A673 (cell line): Measurements from ENCODE around the gene MDM2. TPM values are rescaled to one million over a fixed set of nuclear protein-coding genes. Genes with fewer than 3 reads are reported as not detected.

ENCODE experiments used
- BruUV-seq: library from RNA; stranded (reverse); fragments of 400-500 nt; replicated peaks from 2 replicates; lab custom pipeline; 2021; lab: Mats Ljungman, UMichigan
- CTCF ChIA-PET: fragments of 300-600 bp; sonication (Branson Sonifier 250); formaldehyde crosslinking; loops from one replicate; lab custom pipeline; 2022; ENCODE audit warnings: antibody characterized with exemption; lab: Charles Lee
- POLR2A ChIA-PET: fragments of 300-600 bp; sonication (Branson Sonifier 250); formaldehyde crosslinking; loops from one replicate; lab custom pipeline; 2022; ENCODE audit warnings: antibody characterized with exemption; ENCODE audit not compliant: low non-redundant PET; lab: Charles Lee
- DNase-seq: peaks from one replicate; pipeline ENCODE4 v3.0.0-alpha.2; 2015; ENCODE audit warnings: low spot score
- H3K27ac ChIP-seq: fragments of 200-600 bp; sonication (generic); 2 replicates; pipeline ENCODE4 v1.5.1; 2016; ENCODE audit warnings: mixed run types, low read depth, mild to moderate bottlenecking, mixed read lengths, antibody characterized with exemption, low read length; ENCODE audit not compliant: poor library complexity, severe bottlenecking
- H3K27me3 ChIP-seq: fragments of 200-600 bp; sonication (generic); replicated peaks from 2 replicates; pipeline ENCODE4 v1.6.1; 2017; ENCODE audit warnings: mixed run types, low read depth, mild to moderate bottlenecking, mixed read lengths, antibody characterized with exemption, low read length; ENCODE audit not compliant: insufficient read depth, poor library complexity
- H3K36me3 ChIP-seq: fragments of 200-600 bp; sonication (generic); 2 replicates; pipeline ENCODE4 v1.6.1; 2016; ENCODE audit warnings: mixed run types, mild to moderate bottlenecking, mixed read lengths, antibody characterized with exemption, low read length; ENCODE audit not compliant: insufficient read depth, poor library complexity, severe bottlenecking
- H3K4me1 ChIP-seq: fragments of 200-600 bp; sonication (generic); 2 replicates; pipeline ENCODE4 v1.6.1; 2017; ENCODE audit warnings: mixed run types, mild to moderate bottlenecking, mixed read lengths, antibody characterized with exemption, low read length; ENCODE audit not compliant: insufficient read depth, poor library complexity, severe bottlenecking
- H3K4me3 ChIP-seq: fragments of 200-600 bp; sonication (generic); 2 replicates; pipeline ENCODE4 v1.5.1; 2016; ENCODE audit warnings: low read depth, mixed run types, mild to moderate bottlenecking, mixed read lengths, low read length; ENCODE audit not compliant: poor library complexity, severe bottlenecking
- H3K9me3 ChIP-seq: fragments of 200-600 bp; sonication (generic); 2 replicates; pipeline ENCODE4 v1.6.1; 2016; ENCODE audit warnings: mixed run types, low read depth, mild to moderate bottlenecking, mixed read lengths, antibody characterized with exemption, low read length; ENCODE audit not compliant: poor library complexity, severe bottlenecking
- EZH2 ChIP-seq: fragments of 200-600 bp; sonication (generic); IDR thresholded peaks from 2 replicates; pipeline ENCODE4 v1.6.1; 2017; ENCODE audit warnings: borderline replicate concordance, low read depth, mild to moderate bottlenecking, mixed read lengths, antibody characterized with exemption, low read length; ENCODE audit not compliant: poor library complexity, severe bottlenecking
- intact Hi-C: fragments of 100-400 bp; cut with micrococcal nuclease; formaldehyde crosslinking; loops from one replicate; pipeline ENCODE4 v1.10.0; 2022; ENCODE audit not compliant: unreplicated experiment
- total RNA-seq: library from RNA; stranded (reverse); gene quantifications from 2 replicates; pipeline ENCODE4 v1.2.3, GENCODE V29; 2021
- TF ChIP-seq, protein P1 (sequence below): fragments of 300-800, 200-600 bp; sonication (generic); conservative IDR thresholded peaks from 2 replicates; pipeline ENCODE4 v1.5.1; 2017; ENCODE audit warnings: low read depth, mild to moderate bottlenecking, antibody characterized with exemption, low read length, moderate library complexity, mixed read lengths

The MDM2 gene
- total RNA-seq, 1 experiment from 2014 or later: 149 TPM

DNA sequence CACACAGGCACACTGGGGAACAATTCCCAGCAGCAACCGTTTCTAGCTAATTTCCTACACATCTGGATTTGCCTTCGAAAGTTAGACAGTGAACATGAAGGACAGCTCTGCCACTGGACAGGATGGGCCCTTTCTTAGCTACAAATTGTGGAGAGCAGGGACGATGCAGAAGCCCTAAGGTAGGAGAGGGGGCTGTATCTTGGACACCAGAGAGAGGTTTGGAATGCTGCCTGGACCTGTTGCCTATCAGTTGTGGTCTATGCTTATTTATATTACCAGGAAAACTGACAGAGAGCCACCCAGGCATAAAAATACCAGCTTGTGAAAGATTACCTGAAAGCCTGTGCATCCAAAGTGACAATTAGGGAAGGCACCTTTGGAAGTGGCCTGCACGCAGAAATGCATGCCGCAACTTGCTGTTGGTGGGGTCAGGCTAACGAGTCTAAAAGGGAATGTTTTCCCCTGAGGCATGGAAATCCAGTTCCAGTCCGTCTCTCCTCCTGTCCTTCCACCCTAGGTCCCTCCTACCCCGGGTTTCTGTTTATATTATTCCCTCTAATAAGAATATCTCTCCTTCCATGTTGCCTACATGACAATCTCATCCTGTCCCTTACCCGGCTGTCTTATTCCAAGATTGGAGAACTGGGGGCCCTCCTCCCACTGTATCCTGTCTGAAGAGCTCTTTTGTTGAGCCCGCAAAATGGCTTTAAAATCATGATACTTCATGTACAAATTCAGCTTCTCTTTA lies 60.2 kb downstream of the MDM2 start:
- ChIA-PET CTCF (no interaction called here), POLR2A (no interaction called here)
- Histone ChIP-seq H3K4me3 (no peak overlapping the region), H3K9me3 (no peaks in the 10 kb centered on the region), H3K27ac (no peak overlapping the region), H3K4me1 (no peaks in the 10 kb centered on the region), H3K27me3 (no peaks in the 10 kb centered on the region), H3K36me3 (no peaks in the 10 kb centered on the region)
- BruUV-seq: no TSS peak
- no peak for DNase-seq
- intact Hi-C loops: loop anchor here (5.0 kb wide), 1 partner anchor 284 kb away; no protein-coding TSS in a partner anchor
- TF ChIP-seq, protein P1, sequence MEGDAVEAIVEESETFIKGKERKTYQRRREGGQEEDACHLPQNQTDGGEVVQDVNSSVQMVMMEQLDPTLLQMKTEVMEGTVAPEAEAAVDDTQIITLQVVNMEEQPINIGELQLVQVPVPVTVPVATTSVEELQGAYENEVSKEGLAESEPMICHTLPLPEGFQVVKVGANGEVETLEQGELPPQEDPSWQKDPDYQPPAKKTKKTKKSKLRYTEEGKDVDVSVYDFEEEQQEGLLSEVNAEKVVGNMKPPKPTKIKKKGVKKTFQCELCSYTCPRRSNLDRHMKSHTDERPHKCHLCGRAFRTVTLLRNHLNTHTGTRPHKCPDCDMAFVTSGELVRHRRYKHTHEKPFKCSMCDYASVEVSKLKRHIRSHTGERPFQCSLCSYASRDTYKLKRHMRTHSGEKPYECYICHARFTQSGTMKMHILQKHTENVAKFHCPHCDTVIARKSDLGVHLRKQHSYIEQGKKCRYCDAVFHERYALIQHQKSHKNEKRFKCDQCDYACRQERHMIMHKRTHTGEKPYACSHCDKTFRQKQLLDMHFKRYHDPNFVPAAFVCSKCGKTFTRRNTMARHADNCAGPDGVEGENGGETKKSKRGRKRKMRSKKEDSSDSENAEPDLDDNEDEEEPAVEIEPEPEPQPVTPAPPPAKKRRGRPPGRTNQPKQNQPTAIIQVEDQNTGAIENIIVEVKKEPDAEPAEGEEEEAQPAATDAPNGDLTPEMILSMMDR: no peak
- TF ChIP-seq EZH2: no peak

DNA sequence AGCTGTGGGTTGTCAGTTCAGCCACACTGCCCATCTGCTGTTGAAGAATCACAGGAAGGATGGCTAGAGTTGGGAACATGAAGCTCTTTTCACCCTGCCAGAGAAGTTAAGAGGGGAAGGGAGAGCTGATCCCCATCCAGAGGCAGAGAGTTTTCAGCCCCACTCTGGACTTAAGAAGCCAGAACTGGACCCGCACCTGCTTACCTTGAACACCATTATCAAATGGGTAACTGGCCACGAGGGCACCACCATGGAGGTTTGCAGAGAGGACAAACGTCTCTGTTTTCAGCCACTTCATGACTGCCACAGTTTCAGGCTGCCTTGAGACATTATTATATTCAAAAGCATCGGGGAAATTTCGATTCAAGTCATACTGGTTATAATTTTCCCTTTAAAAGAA lies 62.0 kb downstream of the MDM2 start:
- ChIA-PET CTCF (no interaction called here), POLR2A (no interaction called here)
- Histone ChIP-seq H3K36me3 (no peaks in the 10 kb centered on the region), H3K4me3 (no peak overlapping the region), H3K4me1 (no peaks in the 10 kb centered on the region), H3K27me3 (no peaks in the 10 kb centered on the region), H3K9me3 (no peaks in the 10 kb centered on the region), H3K27ac (no peak overlapping the region)
- no peak for TF ChIP-seq EZH2
- TF ChIP-seq, protein P1: no peak
- no peak for DNase-seq
- intact Hi-C loops: no loop called here
- BruUV-seq: no TSS peak

GRCh38 chr12:68870443-68870842 lies 62.5 kb downstream of the MDM2 start:
- intact Hi-C loops: no loop called here
- no peak overlapping the region for H3K4me3 ChIP-seq
- TF ChIP-seq, protein P1: no peak
- no peak for TF ChIP-seq EZH2
- H3K4me1 ChIP-seq: no peaks in the 10 kb centered on the region
- H3K27me3 ChIP-seq: no peaks in the 10 kb centered on the region
- POLR2A ChIA-PET: no interaction called here
- CTCF ChIA-PET: no interaction called here
- H3K27ac ChIP-seq: no peak overlapping the region
- no peaks in the 10 kb centered on the region for H3K9me3 ChIP-seq
- H3K36me3 ChIP-seq: no peaks in the 10 kb centered on the region
- BruUV-seq: no TSS peak
- no peak for DNase-seq
